Erythroblast (primary cell): ENCODE results near the gene PDZD8.

ENCODE experiments used
- GATA1 ChIP-seq: IDR thresholded peaks from 2 replicates; pipeline ENCODE4 v1.6.1; 2011; ENCODE audit warnings: low read depth, mild to moderate bottlenecking, control low read depth, low read length, moderate library complexity
- POLR2A ChIP-seq: IDR thresholded peaks from 2 replicates; pipeline ENCODE4 v1.6.1; 2011; ENCODE audit warnings: mild to moderate bottlenecking, low read length

- no peak for TF ChIP-seq POLR2A
- no peak for TF ChIP-seq GATA1
Observed at GRCh38 chr10:117424171-117424570, 48.9 kb upstream of the PDZD8 start.
